Smooth muscle cell (in vitro differentiated cells): ENCODE measurements around the gene SPINT3. TPM values are rescaled to one million over a fixed set of nuclear protein-coding genes. Genes with fewer than 3 reads are reported as not detected.

Experiments
- DNase-seq: peaks from one replicate; lab custom pipeline; 2025; ENCODE audit not compliant: unreplicated experiment; lab: John Stamatoyannopoulos, UW
- H2AFZ ChIP-seq: fragments of 200-600 bp; sonication (generic); 2 replicates; pipeline ENCODE4 v1.6.0; 2016; ENCODE audit warnings: antibody characterized with exemption, low read depth, mild to moderate bottlenecking
- H3F3A ChIP-seq: fragments of 200-600 bp; sonication (generic); 2 replicates; pipeline ENCODE4 v1.6.0; 2017; ENCODE audit warnings: antibody characterized with exemption, low read depth
- H3K27ac ChIP-seq: fragments of 200-600 bp; sonication (generic); 2 replicates; pipeline ENCODE4 v1.5.1; 2016; ENCODE audit warnings: low read depth, mild to moderate bottlenecking
- H3K27me3 ChIP-seq: fragments of 200-600 bp; sonication (generic); 2 replicates; pipeline ENCODE4 v1.6.1; 2016; ENCODE audit warnings: low read depth, mild to moderate bottlenecking
- H3K36me3 ChIP-seq: fragments of 200-600 bp; sonication (generic); 2 replicates; pipeline ENCODE4 v1.5.1; 2016; ENCODE audit warnings: low read depth
- H3K4me1 ChIP-seq: fragments of 200-600 bp; sonication (generic); 2 replicates; pipeline ENCODE4 v1.5.1; 2016; ENCODE audit warnings: low read depth
- H3K4me2 ChIP-seq: fragments of 200-600 bp; sonication (generic); 2 replicates; pipeline ENCODE4 v1.6.0; 2016; ENCODE audit warnings: mild to moderate bottlenecking
- H3K4me3 ChIP-seq: fragments of 200-600 bp; sonication (generic); 2 replicates; pipeline ENCODE4 v1.5.1; 2016; ENCODE audit warnings: mild to moderate bottlenecking
- H3K79me2 ChIP-seq: fragments of 200-600 bp; sonication (generic); 2 replicates; pipeline ENCODE4 v1.6.0; 2016; ENCODE audit warnings: low read depth, mild to moderate bottlenecking
- H3K9ac ChIP-seq: fragments of 200-600 bp; sonication (generic); 2 replicates; pipeline ENCODE4 v1.6.0; 2016; ENCODE audit warnings: low read depth
- H3K9me3 ChIP-seq: fragments of 200-600 bp; sonication (generic); replicated peaks from 2 replicates; pipeline ENCODE4 v1.5.1; 2016; ENCODE audit warnings: low read depth
- H4K20me1 ChIP-seq: fragments of 200-600 bp; sonication (generic); 2 replicates; pipeline ENCODE4 v1.6.0; 2016; ENCODE audit warnings: low read depth
- WGBS: methylation state at CpG from one replicate; pipeline ENCODE4 v1.1.7; 2016; ENCODE audit warnings: low lambda C conversion rate; 5-methylcytosine and 5-hydroxymethylcytosine counted together
- polyA plus RNA-seq: library from polyadenylated mRNA; unstranded; fragments of >200 nt; fragmentation: Nextera tagmentation; extraction: Ambion mirVana; gene quantifications from 2 replicates; pipeline ENCODE4 v1.2.1, GENCODE V29; 2016
- small RNA-seq: library from RNA; depleted of rRNA; stranded (forward); fragments of <200 nt; gene quantifications from one replicate; pipeline ENCODE3, GENCODE V24; 2014
- total RNA-seq: library from RNA; depleted of rRNA; stranded (reverse); fragments of >200 nt; gene quantifications from 2 replicates; pipeline ENCODE4 v1.2.3, GENCODE V29; 2014
- TF ChIP-seq, protein P1 (sequence below): fragments of 200-600 bp; sonication (generic); IDR thresholded peaks from 2 replicates; pipeline ENCODE4 v1.5.1; 2017; ENCODE audit warnings: borderline replicate concordance, mild to moderate bottlenecking, antibody characterized with exemption; ENCODE audit not compliant: insufficient read depth, poor library complexity, severe bottlenecking

SPINT3 gene
- total and polyA plus RNA-seq, 2 experiments from 2014 or later: not detected

DNA sequence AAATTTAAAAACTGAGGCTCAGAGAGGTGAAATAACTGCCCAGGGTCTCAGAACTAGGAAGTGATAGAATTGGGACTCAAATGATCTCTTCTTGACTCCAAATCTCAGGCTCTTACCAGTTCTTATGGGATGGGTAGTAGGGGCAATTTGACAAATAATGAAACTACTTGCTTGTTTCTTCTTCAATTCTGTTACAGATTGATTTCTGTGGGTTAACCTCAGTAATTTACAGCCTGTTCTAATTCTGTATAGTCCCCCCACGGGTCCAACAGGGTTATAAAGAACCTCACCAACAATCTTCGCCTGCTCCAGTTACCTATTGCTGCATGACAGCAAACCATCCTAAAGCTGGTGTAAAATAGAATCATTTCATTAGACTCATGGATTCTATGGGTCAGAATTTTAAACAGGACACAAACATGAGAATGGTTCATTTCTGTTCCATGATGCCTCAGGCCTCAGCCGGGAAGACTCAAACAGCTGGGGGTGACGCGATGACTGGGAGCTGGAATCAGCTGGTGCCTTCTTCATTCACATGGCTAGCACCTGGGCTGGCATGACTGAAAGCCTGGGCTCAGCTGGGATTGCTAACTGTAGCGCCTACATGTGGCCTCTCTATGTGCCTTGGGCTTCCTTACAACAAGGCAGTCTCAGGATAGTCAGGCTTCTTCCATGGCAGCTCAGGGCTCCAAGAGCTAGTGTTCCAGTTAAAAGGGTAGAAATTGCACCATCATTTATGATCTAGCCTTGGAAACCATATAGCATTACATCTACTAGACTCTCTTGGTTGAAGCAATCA is 52.5 kb downstream of the SPINT3 start:
- DNase-seq: no peak
- H3K9ac ChIP-seq: no peak overlapping the region
- no peak overlapping the region for H3K4me2 ChIP-seq
- no peaks in the 10 kb centered on the region for H3K36me3 ChIP-seq
- TF ChIP-seq, protein P1, sequence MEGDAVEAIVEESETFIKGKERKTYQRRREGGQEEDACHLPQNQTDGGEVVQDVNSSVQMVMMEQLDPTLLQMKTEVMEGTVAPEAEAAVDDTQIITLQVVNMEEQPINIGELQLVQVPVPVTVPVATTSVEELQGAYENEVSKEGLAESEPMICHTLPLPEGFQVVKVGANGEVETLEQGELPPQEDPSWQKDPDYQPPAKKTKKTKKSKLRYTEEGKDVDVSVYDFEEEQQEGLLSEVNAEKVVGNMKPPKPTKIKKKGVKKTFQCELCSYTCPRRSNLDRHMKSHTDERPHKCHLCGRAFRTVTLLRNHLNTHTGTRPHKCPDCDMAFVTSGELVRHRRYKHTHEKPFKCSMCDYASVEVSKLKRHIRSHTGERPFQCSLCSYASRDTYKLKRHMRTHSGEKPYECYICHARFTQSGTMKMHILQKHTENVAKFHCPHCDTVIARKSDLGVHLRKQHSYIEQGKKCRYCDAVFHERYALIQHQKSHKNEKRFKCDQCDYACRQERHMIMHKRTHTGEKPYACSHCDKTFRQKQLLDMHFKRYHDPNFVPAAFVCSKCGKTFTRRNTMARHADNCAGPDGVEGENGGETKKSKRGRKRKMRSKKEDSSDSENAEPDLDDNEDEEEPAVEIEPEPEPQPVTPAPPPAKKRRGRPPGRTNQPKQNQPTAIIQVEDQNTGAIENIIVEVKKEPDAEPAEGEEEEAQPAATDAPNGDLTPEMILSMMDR: no peak
- H2AFZ ChIP-seq: no peak overlapping the region
- WGBS: 91% methylated on average over 6 of the region's 6 CpGs
- no peak overlapping the region for H3K27ac ChIP-seq
- no peaks in the 10 kb centered on the region for H4K20me1 ChIP-seq
- H3K27me3 ChIP-seq: peaks cover 24% of the 10 kb centered on the region
- no peaks in the 10 kb centered on the region for H3K4me1 ChIP-seq
- H3K4me3 ChIP-seq: no peak overlapping the region
- H3F3A ChIP-seq: no peaks in the 10 kb centered on the region
- H3K9me3 ChIP-seq: no peaks in the 10 kb centered on the region
- H3K79me2 ChIP-seq: no peaks in the 10 kb centered on the region

Small RNAs within 50 kb of the gene (small RNA-seq; reads per million reads assigned to genes)
- gene AL031663.1 (not detected), gene HSPD1P21 (not detected), gene RNA5SP485 (not detected)

Other genes with a start within 250 kb of the SPINT3 start
- gene RBPJL, start 208.8 kb downstream of the SPINT3 start, total RNA-seq: not detected in 2 replicates
- gene RBPJL, start 208.8 kb downstream of the SPINT3 start, polyA plus RNA-seq: not detected in 2 replicates
- not detected in 2 replicates for gene MATN4, start 207.3 kb downstream of the SPINT3 start, total RNA-seq
- gene MATN4, start 207.3 kb downstream of the SPINT3 start, polyA plus RNA-seq: not detected in 2 replicates
- 70.7 and 78.1 TPM in 2 replicates for gene SDC4, start 167.2 kb downstream of the SPINT3 start, total RNA-seq
- gene SDC4, start 167.2 kb downstream of the SPINT3 start, polyA plus RNA-seq: 45.0 and 122 TPM in 2 replicates
- gene SYS1, start 152.5 kb downstream of the SPINT3 start, total RNA-seq: 14.5 and 15.2 TPM in 2 replicates
- gene SYS1, start 152.5 kb downstream of the SPINT3 start, polyA plus RNA-seq: 17.0 and 24.7 TPM in 2 replicates
- gene TP53TG5, start 137.3 kb downstream of the SPINT3 start, total RNA-seq: not detected in 2 replicates
- 0.06 TPM in 1 of 2 replicates, not detected in the other for gene TP53TG5, start 137.3 kb downstream of the SPINT3 start, polyA plus RNA-seq
- gene DBNDD2, start 107.3 kb downstream of the SPINT3 start, total RNA-seq: 5.9 and 6.4 TPM in 2 replicates
- 2.9 and 11.0 TPM in 2 replicates for gene DBNDD2, start 107.3 kb downstream of the SPINT3 start, polyA plus RNA-seq
- gene PIGT, start 99.5 kb downstream of the SPINT3 start, total RNA-seq: 90.7 and 99.5 TPM in 2 replicates
- 169 and 206 TPM in 2 replicates for gene PIGT, start 99.5 kb downstream of the SPINT3 start, polyA plus RNA-seq
- 3.0 and 5.7 TPM in 2 replicates for gene WFDC2, start 45.9 kb downstream of the SPINT3 start, total RNA-seq
- gene WFDC2, start 45.9 kb downstream of the SPINT3 start, polyA plus RNA-seq: 9.5 and 42.9 TPM in 2 replicates
- gene WFDC6, start 23.9 kb upstream of the SPINT3 start, total RNA-seq: not detected in 2 replicates
- not detected in 2 replicates for gene WFDC6, start 23.9 kb upstream of the SPINT3 start, polyA plus RNA-seq
- not detected in 2 replicates for gene EPPIN, start 31.8 kb upstream of the SPINT3 start, total RNA-seq
- not detected in 2 replicates for gene EPPIN, start 31.8 kb upstream of the SPINT3 start, polyA plus RNA-seq
- gene WFDC8, start 63.7 kb upstream of the SPINT3 start, total RNA-seq: not detected in 2 replicates
- gene WFDC8, start 63.7 kb upstream of the SPINT3 start, polyA plus RNA-seq: not detected in 2 replicates
- gene WFDC10A, start 114.1 kb upstream of the SPINT3 start, total RNA-seq: not detected in 2 replicates
- not detected in 2 replicates for gene WFDC10A, start 114.1 kb upstream of the SPINT3 start, polyA plus RNA-seq
- gene WFDC9, start 115.7 kb upstream of the SPINT3 start, total RNA-seq: not detected in 2 replicates
- gene WFDC9, start 115.7 kb upstream of the SPINT3 start, polyA plus RNA-seq: not detected in 2 replicates
- gene WFDC11, start 154.6 kb upstream of the SPINT3 start, total RNA-seq: not detected in 2 replicates
- not detected in 2 replicates for gene WFDC11, start 154.6 kb upstream of the SPINT3 start, polyA plus RNA-seq
- gene WFDC13, start 186.4 kb upstream of the SPINT3 start, total RNA-seq: not detected in 2 replicates
- not detected in 2 replicates for gene WFDC13, start 186.4 kb upstream of the SPINT3 start, polyA plus RNA-seq
- not detected in 2 replicates for gene WFDC10B, start 189.4 kb upstream of the SPINT3 start, total RNA-seq
- 0.31 TPM in 1 of 2 replicates, not detected in the other for gene WFDC10B, start 189.4 kb upstream of the SPINT3 start, polyA plus RNA-seq
- not detected in 2 replicates for gene SPINT4, start 206.7 kb upstream of the SPINT3 start, total RNA-seq
- gene SPINT4, start 206.7 kb upstream of the SPINT3 start, polyA plus RNA-seq: not detected in 2 replicates